8988T (cell line): ENCODE results near the gene MESP2.

Experiments
- DNase-seq: peaks from one replicate; pipeline ENCODE4 v3.0.0; 2011

The MESP2 gene

GRCh38 chr15:89820666-89821611, 44.8 kb downstream of the MESP2 start:
- no peak for DNase-seq

GRCh38 chr15:89822026-89822425, 45.9 kb downstream of the MESP2 start:
- no peak for DNase-seq

GRCh38 chr15:89822611-89822950, 46.4 kb downstream of the MESP2 start:
- DNase-seq = no peak

GRCh38 chr15:89822951-89823711, 47.0 kb downstream of the MESP2 start:
- no peak for DNase-seq

GRCh38 chr15:89823836-89824606, 47.9 kb downstream of the MESP2 start:
- no peak for DNase-seq

- no peak for DNase-seq
Observed at GRCh38 chr15:89824607-89824867, 48.4 kb downstream of the MESP2 start.

- no peak for DNase-seq
Observed at GRCh38 chr15:89825271-89825940, 49.3 kb downstream of the MESP2 start.

- no peak for DNase-seq
Observed at GRCh38 chr15:89826671-89827655, 50.8 kb downstream of the MESP2 start.

GRCh38 chr15:89827829-89828228, 51.7 kb downstream of the MESP2 start:
- DNase-seq = no peak
